ENCODE results near the gene GRWD1.
"Not testable (repeated sequence)": the region's sequence is repeated elsewhere in the genome, so short reads cannot be mapped to it uniquely, and the experiment has no call there.

GRWD1 gene

DNA sequence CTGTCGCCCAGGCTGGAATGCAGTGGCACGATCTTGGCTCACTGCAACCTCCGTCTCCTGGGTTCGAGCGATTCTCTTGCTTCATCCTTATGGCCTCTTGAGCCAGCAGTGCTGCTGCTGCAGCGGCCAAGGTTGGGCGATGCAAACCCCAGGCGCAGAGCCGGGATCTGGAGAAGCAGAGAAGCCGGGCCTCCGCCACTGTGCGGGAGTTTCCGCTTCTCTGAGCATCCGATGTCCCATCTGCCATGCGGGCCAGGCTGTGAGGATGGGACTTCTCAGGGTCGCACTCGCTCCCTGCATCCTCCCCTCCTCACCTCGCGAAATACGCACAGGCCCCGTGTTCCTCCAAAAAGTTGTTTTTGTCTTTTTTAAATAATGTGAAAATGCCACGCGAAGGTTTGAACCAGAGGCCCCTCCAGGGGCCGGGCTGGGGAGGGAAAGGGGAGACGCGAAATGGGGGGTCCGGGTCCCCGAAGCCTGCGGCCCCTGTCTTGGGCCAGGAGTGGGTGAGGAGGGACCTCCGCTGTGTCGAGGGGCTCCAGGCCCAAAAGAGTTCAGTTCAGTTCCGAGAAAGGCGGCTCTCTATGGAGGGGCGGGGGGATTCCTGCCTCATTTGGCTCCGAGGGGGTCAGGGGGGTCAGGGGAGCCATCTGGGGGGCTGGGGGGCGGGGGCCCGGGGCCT lies 39.3 kb downstream of the GRWD1 start:
- no peak for DNase-seq (ENCODE audit: low spot score)
- Mint-ChIP-seq H3K36me3 (ENCODE audit: low read depth) (peaks cover 2% of the 10 kb centered on the region), H3K9me3 (no peaks in the 10 kb centered on the region), H3K4me1 (ENCODE audit: low read depth) (peaks cover 14% of the 10 kb centered on the region), H3K4me3 (no peak overlapping the region), H3K27ac (no peak overlapping the region), H3K27me3 (ENCODE audit: low read depth) (peaks cover 4% of the 10 kb centered on the region)

DNA sequence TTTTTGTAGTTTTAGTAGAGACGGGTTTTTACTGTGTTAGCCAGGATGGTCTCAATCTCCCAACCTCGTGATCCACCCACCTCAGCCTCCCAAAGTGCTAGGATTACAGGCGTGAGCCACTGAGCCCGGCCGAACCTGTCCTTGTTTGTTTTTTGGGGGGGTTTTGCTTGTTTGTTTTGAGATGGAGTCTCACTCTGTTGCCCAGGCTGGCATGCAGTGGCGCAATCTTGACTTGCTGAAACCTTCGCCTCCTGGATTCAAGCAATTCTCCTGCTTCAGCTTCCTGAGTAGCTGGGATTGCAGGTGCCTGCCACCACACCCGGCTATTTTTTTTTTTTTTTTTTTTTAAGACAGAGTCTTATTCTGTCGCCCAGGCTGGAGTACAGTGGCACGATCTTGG lies 40.9 kb downstream of the GRWD1 start:
- H3K9me3 Mint-ChIP-seq; H3K4me3 Mint-ChIP-seq; H3K27ac Mint-ChIP-seq; DNase-seq (ENCODE audit: low spot score); H3K36me3 Mint-ChIP-seq (ENCODE audit: low read depth): not testable (repeated sequence)
- Mint-ChIP-seq H3K4me1 (ENCODE audit: low read depth) (peaks cover 14% of the 10 kb centered on the region), H3K27me3 (ENCODE audit: low read depth) (peaks cover 15% of the 10 kb centered on the region)

DNA sequence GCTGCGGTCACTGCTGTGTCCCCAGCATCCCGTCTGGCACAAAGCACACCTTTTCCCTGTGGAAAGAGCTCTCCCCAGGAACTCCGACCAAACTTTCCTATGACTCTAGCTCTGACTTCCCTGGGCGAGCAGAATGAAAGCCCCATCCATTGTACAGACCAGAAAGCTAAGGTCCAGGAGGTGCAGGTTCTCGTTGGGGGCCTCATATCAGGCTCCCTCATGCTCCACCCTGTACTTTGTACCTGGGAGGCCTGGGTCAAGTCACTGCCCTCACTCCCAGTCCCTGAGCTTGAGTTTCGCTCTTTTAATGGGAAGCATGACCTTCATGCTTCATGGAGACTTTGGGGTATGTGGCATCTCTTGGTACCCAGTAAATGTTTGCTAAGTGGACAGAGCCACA lies 41.8 kb downstream of the GRWD1 start:
- H3K36me3 Mint-ChIP-seq (ENCODE audit: low read depth): no peaks in the 10 kb centered on the region
- no peak for DNase-seq (ENCODE audit: low spot score)
- no peak overlapping the region for H3K27ac Mint-ChIP-seq

DNA sequence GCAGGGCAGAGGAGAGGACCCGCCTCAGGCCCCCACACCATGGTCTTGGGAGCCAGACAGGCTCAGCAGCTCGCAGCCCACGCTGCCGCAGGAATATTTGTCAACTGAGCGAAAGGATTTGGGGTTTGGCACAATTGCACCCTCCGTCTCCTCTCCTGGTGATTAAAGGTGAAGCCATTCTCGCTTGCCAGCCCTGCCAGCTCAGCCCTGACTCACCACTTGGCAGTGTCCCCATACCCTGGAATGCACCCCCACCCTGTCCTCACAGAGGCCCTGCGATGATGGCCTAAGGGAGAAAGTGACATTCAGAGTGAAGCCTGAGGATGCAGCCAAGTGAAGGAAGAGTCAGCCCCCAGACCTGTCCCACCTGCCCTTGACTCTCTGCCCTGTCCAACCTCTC lies 42.2 kb downstream of the GRWD1 start:
- Mint-ChIP-seq H3K27me3 (ENCODE audit: low read depth) (peaks cover 26% of the 10 kb centered on the region), H3K27ac (no peak overlapping the region), H3K4me3 (no peak overlapping the region), H3K9me3 (no peaks in the 10 kb centered on the region), H3K36me3 (ENCODE audit: low read depth) (no peaks in the 10 kb centered on the region), H3K4me1 (ENCODE audit: low read depth) (peaks cover 24% of the 10 kb centered on the region)
- no peak for DNase-seq (ENCODE audit: low spot score)

More for the DNA sequence above, 41.8 kb downstream of the GRWD1 start:
- H3K27me3 Mint-ChIP-seq (ENCODE audit: low read depth): peaks cover 22% of the 10 kb centered on the region
- peaks cover 21% of the 10 kb centered on the region for H3K4me1 Mint-ChIP-seq (ENCODE audit: low read depth)
- H3K4me3 Mint-ChIP-seq: no peak overlapping the region
- no peaks in the 10 kb centered on the region for H3K9me3 Mint-ChIP-seq

DNA sequence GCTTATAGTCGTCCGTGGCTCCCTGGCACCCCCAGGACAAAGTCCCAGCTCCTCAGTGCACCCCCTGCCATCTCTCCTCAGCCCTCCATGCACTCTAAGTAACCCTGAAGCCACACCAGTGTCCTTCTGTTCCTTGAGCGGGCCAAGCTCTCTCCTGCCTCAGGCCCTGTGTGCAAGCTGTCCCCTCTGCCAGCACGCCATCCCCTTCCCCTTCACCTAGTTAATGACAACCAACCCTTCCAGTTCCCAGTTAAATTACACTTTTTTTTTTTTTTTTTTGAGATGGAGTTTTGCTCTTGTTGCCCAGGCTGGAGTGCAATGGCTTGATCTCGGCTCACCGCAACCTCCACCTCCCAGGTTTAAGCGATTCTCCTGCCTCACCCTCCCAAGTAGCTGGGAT lies 42.7 kb downstream of the GRWD1 start:
- not testable (repeated sequence) for DNase-seq (ENCODE audit: low spot score); H3K27ac Mint-ChIP-seq; H3K36me3 Mint-ChIP-seq (ENCODE audit: low read depth); H3K4me3 Mint-ChIP-seq; H3K9me3 Mint-ChIP-seq
- peaks cover 24% of the 10 kb centered on the region for H3K4me1 Mint-ChIP-seq (ENCODE audit: low read depth)
- H3K27me3 Mint-ChIP-seq (ENCODE audit: low read depth): peaks cover 27% of the 10 kb centered on the region

DNA sequence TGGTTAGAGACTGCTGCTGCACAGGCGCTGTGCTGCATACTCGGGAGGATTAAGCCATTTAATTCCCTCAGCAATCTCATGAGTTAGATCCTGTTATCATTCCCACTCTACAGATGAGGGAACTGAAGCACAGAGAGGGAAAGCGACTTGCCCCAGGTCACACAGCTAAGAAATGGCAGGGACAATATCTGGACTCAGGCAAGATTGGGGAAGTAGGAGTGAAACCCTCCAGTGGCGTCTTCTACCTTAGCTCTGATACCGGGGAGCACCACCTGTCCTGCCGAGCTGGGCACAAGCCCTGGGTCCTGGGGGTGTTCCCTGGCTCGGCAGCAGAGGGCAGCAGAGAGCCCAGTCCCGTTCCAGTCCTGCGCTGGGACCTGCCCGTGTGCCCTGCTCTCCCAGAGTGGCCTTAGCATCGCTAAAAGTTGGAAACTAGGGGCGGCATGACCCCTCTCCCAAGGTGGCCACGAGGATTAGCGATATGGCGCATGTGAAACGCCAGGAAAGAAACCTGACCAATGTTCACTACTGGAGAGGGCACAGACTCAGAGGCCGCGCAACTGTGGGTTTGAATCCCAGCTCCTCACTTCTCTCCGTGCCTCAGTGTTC lies 43.9 kb downstream of the GRWD1 start:
- H3K27ac Mint-ChIP-seq: no peak overlapping the region
- peaks cover 25% of the 10 kb centered on the region for H3K4me1 Mint-ChIP-seq (ENCODE audit: low read depth)
- H3K9me3 Mint-ChIP-seq: no peaks in the 10 kb centered on the region
- peaks cover 33% of the 10 kb centered on the region for H3K27me3 Mint-ChIP-seq (ENCODE audit: low read depth)
- H3K4me3 Mint-ChIP-seq: no peak overlapping the region
- no peaks in the 10 kb centered on the region for H3K36me3 Mint-ChIP-seq (ENCODE audit: low read depth)
- peak; percentile 74 for DNase-seq (ENCODE audit: low spot score)

DNA sequence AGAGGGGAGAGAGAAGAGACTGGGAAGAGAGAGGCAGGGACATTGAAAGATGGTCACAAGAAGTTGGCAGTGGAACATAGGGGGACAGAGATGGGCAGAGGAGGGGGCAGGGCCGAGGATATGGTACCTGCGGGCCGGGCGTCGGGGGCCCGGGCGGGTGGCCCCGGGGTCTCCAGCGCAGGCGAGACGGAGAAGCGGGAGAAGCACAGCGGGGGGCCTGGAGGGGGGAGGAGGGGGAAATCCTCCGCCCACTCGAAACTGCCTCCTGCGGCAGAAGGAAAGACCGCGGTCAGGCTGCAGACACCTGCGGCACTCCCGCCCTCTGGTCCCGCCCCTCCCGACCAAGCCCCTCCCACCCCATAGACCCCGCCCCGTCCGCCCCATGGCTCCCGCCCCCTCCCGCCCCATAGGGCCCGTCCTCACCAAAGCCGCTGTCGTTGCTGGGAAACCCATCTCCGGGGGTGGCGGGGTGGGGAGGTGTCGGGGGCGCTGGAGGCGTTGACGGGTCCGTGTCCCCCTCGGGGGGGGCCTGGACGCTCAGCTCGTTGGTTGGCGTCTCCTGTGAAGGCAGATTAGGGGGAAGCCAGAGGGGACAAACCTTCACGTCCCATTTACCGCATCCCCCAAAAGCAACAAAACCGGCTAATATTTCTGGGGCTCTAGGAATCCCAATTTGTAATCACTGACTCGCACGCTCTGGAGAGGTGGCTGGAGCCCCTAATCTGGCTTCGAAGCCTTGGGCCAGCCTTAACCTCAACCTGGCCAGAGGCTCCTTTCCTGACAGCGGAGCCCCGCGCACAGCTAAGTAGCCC lies 45.4 kb downstream of the GRWD1 start:
- DNase-seq (ENCODE audit: low spot score): peak; percentile 26

DNA sequence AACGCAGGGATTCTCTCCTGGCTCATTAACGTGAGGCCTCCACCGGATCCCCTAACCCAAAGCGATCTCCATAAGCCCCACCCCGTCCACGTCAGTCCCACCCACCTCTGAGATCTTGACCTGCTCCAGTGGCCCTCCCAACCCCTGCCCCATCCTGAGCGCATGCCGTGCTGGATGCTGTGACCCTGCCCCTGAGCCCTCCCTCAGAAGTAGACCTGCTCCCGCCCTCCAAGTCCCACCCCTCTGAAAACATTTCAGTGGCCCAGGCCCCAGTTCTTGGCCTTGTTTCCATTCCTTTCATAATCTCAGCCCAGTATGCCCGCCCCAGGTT lies 46.0 kb downstream of the GRWD1 start:
- Mint-ChIP-seq H3K4me3 (peak overlapping the region; percentile 61), H3K27ac (peak overlapping the region; percentile 34)

More for the DNA sequence above, 45.4 kb downstream of the GRWD1 start:
- H3K4me3 Mint-ChIP-seq: peak overlapping the region; percentile 43
- H3K4me1 Mint-ChIP-seq (ENCODE audit: low read depth): peaks cover 29% of the 10 kb centered on the region
- H3K9me3 Mint-ChIP-seq: no peaks in the 10 kb centered on the region
- no peaks in the 10 kb centered on the region for H3K36me3 Mint-ChIP-seq (ENCODE audit: low read depth)
- H3K27ac Mint-ChIP-seq: no peak overlapping the region
- peaks cover 46% of the 10 kb centered on the region for H3K27me3 Mint-ChIP-seq (ENCODE audit: low read depth)

DNA sequence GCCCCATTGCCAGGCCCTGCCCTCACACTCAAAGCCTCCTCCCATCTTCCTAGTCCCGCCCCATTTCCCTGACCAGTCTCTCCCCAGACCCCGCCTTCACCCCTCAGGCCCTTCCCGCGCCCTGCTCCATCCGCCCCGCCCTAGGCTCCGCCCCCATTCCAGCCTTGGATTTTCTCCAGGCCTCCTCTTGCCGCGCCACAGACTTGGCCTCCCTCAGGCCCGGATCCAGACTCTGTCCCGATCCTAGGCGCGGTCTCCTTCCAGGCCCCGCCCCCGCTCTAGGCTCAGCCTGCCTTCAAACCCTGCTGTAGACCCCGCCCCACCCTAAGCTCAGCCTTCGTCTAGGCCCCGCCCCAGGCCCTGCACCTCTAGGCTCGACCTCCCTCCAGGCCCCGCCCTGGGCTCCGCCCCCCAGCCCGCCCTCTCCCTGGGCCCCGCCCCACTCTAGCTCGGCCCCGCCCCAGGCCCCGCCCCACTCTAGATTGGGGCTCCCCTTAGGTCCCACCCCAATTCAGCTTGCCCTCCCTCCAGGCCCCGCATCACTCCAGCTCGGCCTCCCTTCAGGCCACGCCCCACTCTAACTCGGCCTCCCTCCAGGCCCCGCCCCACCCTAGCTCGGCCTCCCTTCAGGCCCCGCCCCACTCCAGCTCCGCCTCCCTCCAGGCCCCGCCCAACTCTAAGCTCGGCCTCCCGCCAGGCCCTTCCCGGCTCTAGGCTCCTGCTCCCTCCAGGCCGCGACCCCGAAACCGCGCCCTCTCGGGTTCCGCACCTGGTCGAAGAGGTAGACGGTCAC lies 47.3 kb downstream of the GRWD1 start:
- peak; percentile 76 for DNase-seq (ENCODE audit: low spot score)
- H3K36me3 Mint-ChIP-seq (ENCODE audit: low read depth): no peaks in the 10 kb centered on the region
- H3K4me1 Mint-ChIP-seq (ENCODE audit: low read depth): peaks cover 29% of the 10 kb centered on the region
- peaks cover 47% of the 10 kb centered on the region for H3K27me3 Mint-ChIP-seq (ENCODE audit: low read depth)
- peak overlapping the region; percentile 78 for H3K27ac Mint-ChIP-seq
- peak overlapping the region; percentile 79 for H3K4me3 Mint-ChIP-seq
- H3K9me3 Mint-ChIP-seq: no peaks in the 10 kb centered on the region

More for the DNA sequence above, 46.0 kb downstream of the GRWD1 start:
- Mint-ChIP-seq H3K36me3 (ENCODE audit: low read depth) (no peaks in the 10 kb centered on the region), H3K27me3 (ENCODE audit: low read depth) (peaks cover 46% of the 10 kb centered on the region), H3K9me3 (no peaks in the 10 kb centered on the region), H3K4me1 (ENCODE audit: low read depth) (peaks cover 29% of the 10 kb centered on the region)
- DNase-seq (ENCODE audit: low spot score): no peak

DNA sequence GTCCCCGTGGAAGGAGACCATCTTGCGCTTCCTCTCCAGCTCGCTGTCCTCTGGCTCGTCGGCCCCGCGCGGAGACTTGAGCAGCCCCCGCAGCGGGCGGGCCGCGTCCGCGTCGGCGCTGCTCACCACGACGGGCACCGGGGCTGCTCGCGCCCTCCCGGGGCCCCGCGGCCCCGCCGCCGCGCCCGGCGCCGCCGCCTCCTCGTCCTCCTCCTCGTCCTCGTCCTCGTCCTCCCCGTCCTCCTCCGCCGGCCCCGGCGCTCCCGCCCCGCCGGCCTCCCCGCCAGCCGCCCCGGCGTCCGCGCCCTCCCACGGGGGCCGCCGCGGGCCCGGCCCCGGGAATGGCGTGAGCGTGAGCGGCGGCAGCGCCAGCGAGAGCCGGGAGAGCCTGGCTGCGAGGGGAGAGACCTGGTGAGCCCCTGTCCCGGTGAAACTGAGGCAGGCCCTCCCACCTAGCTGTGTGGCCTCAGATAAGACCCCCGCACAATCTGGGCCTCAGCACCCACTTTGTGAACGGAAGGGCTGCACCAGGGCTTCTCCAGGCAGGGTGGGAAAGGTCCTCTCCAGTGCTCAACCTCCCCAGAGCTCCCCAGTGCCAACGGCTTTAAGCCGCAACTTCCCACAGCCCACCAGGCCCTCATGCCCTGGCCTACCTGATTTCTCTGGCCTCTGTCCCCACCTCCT lies 48.1 kb downstream of the GRWD1 start:
- DNase-seq (ENCODE audit: low spot score): no peak
- H3K9me3 Mint-ChIP-seq: no peaks in the 10 kb centered on the region
- no peaks in the 10 kb centered on the region for H3K36me3 Mint-ChIP-seq (ENCODE audit: low read depth)
- peak overlapping the region; percentile 80 for H3K4me3 Mint-ChIP-seq
- peaks cover 45% of the 10 kb centered on the region for H3K27me3 Mint-ChIP-seq (ENCODE audit: low read depth)
- H3K27ac Mint-ChIP-seq: no peak overlapping the region
- peaks cover 29% of the 10 kb centered on the region for H3K4me1 Mint-ChIP-seq (ENCODE audit: low read depth)

DNA sequence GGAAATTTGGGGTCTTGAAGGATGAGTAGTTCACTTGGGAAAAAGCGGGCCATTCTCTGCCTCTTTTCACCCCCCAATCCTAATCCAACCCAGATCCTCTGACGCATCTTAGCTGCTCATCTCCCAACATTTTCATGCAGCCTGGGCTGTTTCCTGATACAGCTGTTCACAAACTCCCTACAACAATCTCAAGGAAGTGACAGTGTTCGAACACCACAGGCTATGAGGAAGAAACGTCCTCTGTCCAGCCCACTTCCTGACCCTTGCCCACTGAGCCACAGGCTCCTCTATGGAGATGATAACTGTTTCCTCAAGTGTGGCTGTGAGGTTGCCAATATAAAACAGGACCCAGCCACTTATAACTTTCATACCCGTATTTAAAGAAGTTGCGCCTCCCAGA lies 49.6 kb downstream of the GRWD1 start:
- H3K4me1 Mint-ChIP-seq (ENCODE audit: low read depth): peaks cover 21% of the 10 kb centered on the region
- H3K36me3 Mint-ChIP-seq (ENCODE audit: low read depth): no peaks in the 10 kb centered on the region
- DNase-seq (ENCODE audit: low spot score): no peak
- H3K27ac Mint-ChIP-seq: no peak overlapping the region
- H3K4me3 Mint-ChIP-seq: no peak overlapping the region
- H3K9me3 Mint-ChIP-seq: no peaks in the 10 kb centered on the region
- peaks cover 42% of the 10 kb centered on the region for H3K27me3 Mint-ChIP-seq (ENCODE audit: low read depth)

DNA sequence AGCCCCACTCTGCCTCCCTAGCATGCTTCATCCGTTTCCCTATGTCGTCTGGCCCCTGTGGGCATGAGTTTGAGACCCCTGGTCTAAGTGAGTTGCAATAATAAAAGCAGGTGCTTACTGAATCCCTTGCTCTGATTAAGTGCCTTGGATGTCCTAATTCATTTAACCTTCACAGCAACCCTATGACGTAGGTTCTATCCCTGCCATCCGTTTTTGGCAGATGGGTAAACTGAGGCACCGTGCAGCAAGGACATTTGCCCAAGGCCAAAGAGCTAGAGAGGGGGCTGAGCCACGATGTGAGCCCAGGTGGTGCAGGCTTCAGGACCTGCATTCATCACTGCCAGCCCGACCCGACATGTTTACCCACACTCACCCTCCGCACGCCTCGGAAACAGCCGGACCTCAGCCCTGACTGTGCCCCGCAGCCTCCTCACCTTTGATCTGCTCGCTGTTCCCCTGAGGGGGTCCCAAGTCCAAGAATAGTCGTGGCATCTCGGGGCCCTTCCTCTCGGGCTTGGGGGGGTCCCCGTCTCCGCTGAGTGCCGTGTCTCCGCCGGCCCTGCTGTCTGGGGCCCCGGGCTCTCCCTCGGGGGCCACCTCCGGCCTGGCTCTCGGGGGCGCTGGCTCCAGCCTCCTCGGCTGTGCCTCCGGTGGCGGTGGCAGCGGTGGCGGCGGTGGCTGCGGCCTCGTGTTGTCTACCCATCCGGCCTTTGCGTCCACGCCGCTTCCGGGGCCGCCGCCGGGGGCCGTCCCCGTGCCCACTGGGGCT lies 51.4 kb downstream of the GRWD1 start:
- no peak overlapping the region for H3K4me3 Mint-ChIP-seq
- H3K4me1 Mint-ChIP-seq (ENCODE audit: low read depth): peaks cover 15% of the 10 kb centered on the region
- no peaks in the 10 kb centered on the region for H3K36me3 Mint-ChIP-seq (ENCODE audit: low read depth)
- H3K9me3 Mint-ChIP-seq: no peaks in the 10 kb centered on the region
- no peak overlapping the region for H3K27ac Mint-ChIP-seq
- no peak for DNase-seq (ENCODE audit: low spot score)
- H3K27me3 Mint-ChIP-seq (ENCODE audit: low read depth): peaks cover 29% of the 10 kb centered on the region

Measured in T-helper 2 cell treated with Interferon-gamma antibody and Interleukin-4, amounts not matched to agents 5 μg/mL and 100 μg/mL, for 36 hours (primary cell).